ENCODE measurements around the gene CASP12. TPM values are rescaled to one million over a fixed set of nuclear protein-coding genes. Genes with fewer than 3 reads are reported as not detected.

The CASP12 gene
- total RNA-seq, 1 experiment from 2014 or later: not detected

GRCh38 chr11:104893876-104894275 lies 4.4 kb downstream of the CASP12 start:
- Histone ChIP-seq H3K27me3 (replicated peaks; ENCODE audit: insufficient read depth, low read depth, low read length, poor library complexity) (no peaks in the 10 kb centered on the region), H3K4me1 (ENCODE audit: insufficient read depth, low read length, poor library complexity, severe bottlenecking) (no peaks in the 10 kb centered on the region), H3K27ac (ENCODE audit: low read depth, low read length, poor library complexity, severe bottlenecking) (no peak overlapping the region), H3K4me3 (ENCODE audit: low read depth, low read length, poor library complexity, severe bottlenecking) (no peak overlapping the region), H3K9me3 (ENCODE audit: low read depth, low read length, poor library complexity, severe bottlenecking) (no peaks in the 10 kb centered on the region), H3K36me3 (ENCODE audit: insufficient read depth, low read length, poor library complexity, severe bottlenecking) (no peaks in the 10 kb centered on the region)
- ChIA-PET POLR2A (ENCODE audit: low non-redundant PET) (interaction anchor here (0.6 kb wide), 1 partner anchor 37 kb away, joined by 3 read pairs; no protein-coding TSS in a partner anchor), CTCF (no interaction called here)
- no TSS peak for BruUV-seq (replicated peaks)
- no peak for TF ChIP-seq EZH2 (IDR thresholded peaks at IDR 0.05; ENCODE audit: borderline replicate concordance, low read depth, low read length, poor library complexity, severe bottlenecking)
- TF ChIP-seq CTCF (conservative IDR thresholded peaks at IDR 0.05; ENCODE audit: low read depth, low read length): no peak
- no peak for DNase-seq (ENCODE audit: low spot score)
- intact Hi-C loops (cut with micrococcal nuclease; ENCODE audit: unreplicated experiment): no loop called here

GRCh38 chr11:104892723-104893511 lies 5.3 kb downstream of the CASP12 start:
- Histone ChIP-seq H3K4me1 (ENCODE audit: insufficient read depth, low read length, poor library complexity, severe bottlenecking) (no peaks in the 10 kb centered on the region), H3K9me3 (ENCODE audit: low read depth, low read length, poor library complexity, severe bottlenecking) (no peaks in the 10 kb centered on the region), H3K27ac (ENCODE audit: low read depth, low read length, poor library complexity, severe bottlenecking) (no peak overlapping the region), H3K36me3 (ENCODE audit: insufficient read depth, low read length, poor library complexity, severe bottlenecking) (no peaks in the 10 kb centered on the region), H3K27me3 (replicated peaks; ENCODE audit: insufficient read depth, low read depth, low read length, poor library complexity) (no peaks in the 10 kb centered on the region), H3K4me3 (ENCODE audit: low read depth, low read length, poor library complexity, severe bottlenecking) (no peak overlapping the region)
- intact Hi-C loops (cut with micrococcal nuclease; ENCODE audit: unreplicated experiment): no loop called here
- no peak for TF ChIP-seq CTCF (conservative IDR thresholded peaks at IDR 0.05; ENCODE audit: low read depth, low read length)
- TF ChIP-seq EZH2 (IDR thresholded peaks at IDR 0.05; ENCODE audit: borderline replicate concordance, low read depth, low read length, poor library complexity, severe bottlenecking): no peak
- CTCF ChIA-PET: no interaction called here
- POLR2A ChIA-PET (ENCODE audit: low non-redundant PET): interaction anchor here (0.9 kb wide), 1 partner anchor 12 kb away, joined by 3 read pairs; no protein-coding TSS in a partner anchor
- no TSS peak for BruUV-seq (replicated peaks)
- no peak for DNase-seq (ENCODE audit: low spot score)

GRCh38 chr11:104891135-104891534 lies 7.1 kb downstream of the CASP12 start:
- POLR2A ChIA-PET (ENCODE audit: low non-redundant PET): no interaction called here

More at GRCh38 chr11:104891135-104891534, 7.1 kb downstream of the CASP12 start:
- BruUV-seq (replicated peaks): no TSS peak
- intact Hi-C loops (cut with micrococcal nuclease; ENCODE audit: unreplicated experiment): no loop called here
- H3K9me3 ChIP-seq (ENCODE audit: low read depth, low read length, poor library complexity, severe bottlenecking): no peaks in the 10 kb centered on the region
- no peaks in the 10 kb centered on the region for H3K4me1 ChIP-seq (ENCODE audit: insufficient read depth, low read length, poor library complexity, severe bottlenecking)
- TF ChIP-seq EZH2 (IDR thresholded peaks at IDR 0.05; ENCODE audit: borderline replicate concordance, low read depth, low read length, poor library complexity, severe bottlenecking) (no peak), CTCF (conservative IDR thresholded peaks at IDR 0.05; ENCODE audit: low read depth, low read length) (no peak)
- H3K4me3 ChIP-seq (ENCODE audit: low read depth, low read length, poor library complexity, severe bottlenecking): no peak overlapping the region
- H3K36me3 ChIP-seq (ENCODE audit: insufficient read depth, low read length, poor library complexity, severe bottlenecking): no peaks in the 10 kb centered on the region
- no peak for DNase-seq (ENCODE audit: low spot score)
- CTCF ChIA-PET: no interaction called here
- H3K27ac ChIP-seq (ENCODE audit: low read depth, low read length, poor library complexity, severe bottlenecking): no peak overlapping the region
- H3K27me3 ChIP-seq (replicated peaks; ENCODE audit: insufficient read depth, low read depth, low read length, poor library complexity): no peaks in the 10 kb centered on the region
